RWPE2 (cell line): ENCODE measurements around the gene PTPDC1.

Experiments used
- ATAC-seq: fragments of 200-7000 bp; cut with Tn5 transposase; 3 replicates; pipeline ENCODE4 v1.9.1; 2021; ENCODE audit warnings: low read depth
- DNase-seq: peaks from one replicate; pipeline ENCODE4 v3.0.0-alpha.2; 2020; ENCODE audit warnings: low spot score
- H3K27ac ChIP-seq: fragments of 450-650 bp; 2 replicates; pipeline ENCODE4 v1.5.1; 2017; ENCODE audit warnings: mild to moderate bottlenecking; ENCODE audit not compliant: poor library complexity, severe bottlenecking
- H3K27me3 ChIP-seq: fragments of 250-450 bp; sonication (Bioruptor Pico); 2 replicates; pipeline ENCODE4 v1.5.1; 2021; ENCODE audit warnings: mild to moderate bottlenecking, moderate library complexity; ENCODE audit not compliant: insufficient read depth, poor library complexity, severe bottlenecking
- H3K36me3 ChIP-seq: fragments of 250-450 bp; sonication (Bioruptor Pico); 2 replicates; pipeline ENCODE4 v1.5.1; 2020; ENCODE audit warnings: low read depth, mild to moderate bottlenecking, moderate library complexity
- H3K4me1 ChIP-seq: fragments of 250-450 bp; sonication (Bioruptor Pico); 2 replicates; pipeline ENCODE4 v1.5.1; 2021; ENCODE audit warnings: mild to moderate bottlenecking, moderate library complexity; ENCODE audit not compliant: insufficient read depth, poor library complexity, severe bottlenecking
- H3K4me3 ChIP-seq: fragments of 250-450 bp; sonication (Bioruptor Pico); 2 replicates; pipeline ENCODE4 v1.5.1; 2021; ENCODE audit warnings: mild to moderate bottlenecking, moderate library complexity; ENCODE audit not compliant: severe bottlenecking
- H3K9me3 ChIP-seq: fragments of 250-450 bp; sonication (Bioruptor Pico); 2 replicates; pipeline ENCODE4 v1.5.1; 2021; ENCODE audit warnings: mild to moderate bottlenecking, moderate library complexity; ENCODE audit not compliant: severe bottlenecking
- CTCF ChIP-seq: fragments of 450-650 bp; IDR thresholded peaks from one replicate; pipeline ENCODE4 v1.5.1; 2017; ENCODE audit warnings: mild to moderate bottlenecking, moderate library complexity; ENCODE audit not compliant: poor library complexity, severe bottlenecking

The PTPDC1 gene

GRCh38 chr9:94100152-94100879 lies 16.1 kb downstream of the PTPDC1 start:
- DNase-seq (no peak), ATAC-seq (no peak)
- H3K9me3 ChIP-seq, result no peaks in the 10 kb centered on the region
- TF ChIP-seq CTCF, result no peak
- no peak overlapping the region for H3K4me3 ChIP-seq
- H3K27me3 ChIP-seq, result no peaks in the 10 kb centered on the region
- no peak overlapping the region for H3K27ac ChIP-seq
- peaks cover 30% of the 10 kb centered on the region for H3K4me1 ChIP-seq
- H3K36me3 ChIP-seq, result peaks cover 8% of the 10 kb centered on the region; the same call in 1 of the 2 replicates

- no peaks in the 10 kb centered on the region for H3K36me3 ChIP-seq
- DNase-seq (no peak), ATAC-seq (no peak)
- H3K27ac ChIP-seq, result no peak overlapping the region
- H3K4me1 ChIP-seq, result peaks cover 20% of the 10 kb centered on the region
- H3K9me3 ChIP-seq, result no peaks in the 10 kb centered on the region
- no peak for TF ChIP-seq CTCF
- no peaks in the 10 kb centered on the region for H3K27me3 ChIP-seq
- no peak overlapping the region for H3K4me3 ChIP-seq
Measured at GRCh38 chr9:94101162-94101853, 17.0 kb downstream of the PTPDC1 start.

- Histone ChIP-seq H3K36me3 (no peaks in the 10 kb centered on the region), H3K4me3 (no peak overlapping the region), H3K27me3 (no peaks in the 10 kb centered on the region), H3K9me3 (no peaks in the 10 kb centered on the region), H3K27ac (no peak overlapping the region), H3K4me1 (peaks cover 13% of the 10 kb centered on the region)
- no peak for TF ChIP-seq CTCF
- no peak for DNase-seq
- ATAC-seq, result peak; percentile 35; the same call in 1 of the 3 replicates
Measured at GRCh38 chr9:94108584-94108983, 24.3 kb downstream of the PTPDC1 start.

- ATAC-seq, result peak; percentile 62
- DNase-seq, result no peak
- H3K27ac ChIP-seq, result peak overlapping the region; percentile 42
Measured at GRCh38 chr9:94110821-94111252, 26.6 kb downstream of the PTPDC1 start.

More at GRCh38 chr9:94110821-94111252, 26.6 kb downstream of the PTPDC1 start:
- H3K36me3 ChIP-seq, result no peaks in the 10 kb centered on the region
- H3K4me3 ChIP-seq, result no peak overlapping the region
- H3K27me3 ChIP-seq, result no peaks in the 10 kb centered on the region
- no peak for TF ChIP-seq CTCF
- H3K9me3 ChIP-seq, result no peaks in the 10 kb centered on the region
- peaks cover 13% of the 10 kb centered on the region for H3K4me1 ChIP-seq
